Endometrial microvascular endothelial cells (primary cell): ENCODE measurements around the gene MOB2. TPM values are rescaled to one million over a fixed set of nuclear protein-coding genes. Genes with fewer than 3 reads are reported as not detected.

Experiments
- in situ Hi-C: cut with HindIII; loops from 2 replicates; pipeline ENCODE4 v1.10.0; 2017; ENCODE audit warnings: low sequenced_read_pairs, low pct_unique_long_range_greater_than_20kb; ENCODE audit errors: inconsistent ontology term
- total RNA-seq: library from RNA; depleted of rRNA; stranded (reverse); fragments of >200 nt; gene quantifications from one replicate; pipeline ENCODE4 v1.2.3, GENCODE V29; 2015; ENCODE audit errors: inconsistent ontology term

MOB2 gene
- total RNA-seq, 1 donor from 2014 or later, result 20.7 TPM

DNA sequence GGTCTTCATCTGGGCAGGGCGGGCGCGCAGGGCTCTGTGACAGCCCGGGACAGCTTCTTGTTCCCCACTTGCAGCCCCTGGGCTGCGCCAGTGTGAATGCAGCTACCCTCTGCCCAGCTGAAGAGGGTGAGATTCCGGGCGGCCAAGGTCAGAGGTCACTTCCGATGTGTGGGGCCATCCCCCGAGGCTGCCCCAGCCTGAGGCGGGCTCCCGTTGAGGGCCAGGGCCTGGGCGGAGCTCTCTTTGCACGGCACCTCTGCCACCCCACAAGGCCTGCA is 23.9 kb downstream of the MOB2 start:
- in situ Hi-C loops, result no loop called here

DNA sequence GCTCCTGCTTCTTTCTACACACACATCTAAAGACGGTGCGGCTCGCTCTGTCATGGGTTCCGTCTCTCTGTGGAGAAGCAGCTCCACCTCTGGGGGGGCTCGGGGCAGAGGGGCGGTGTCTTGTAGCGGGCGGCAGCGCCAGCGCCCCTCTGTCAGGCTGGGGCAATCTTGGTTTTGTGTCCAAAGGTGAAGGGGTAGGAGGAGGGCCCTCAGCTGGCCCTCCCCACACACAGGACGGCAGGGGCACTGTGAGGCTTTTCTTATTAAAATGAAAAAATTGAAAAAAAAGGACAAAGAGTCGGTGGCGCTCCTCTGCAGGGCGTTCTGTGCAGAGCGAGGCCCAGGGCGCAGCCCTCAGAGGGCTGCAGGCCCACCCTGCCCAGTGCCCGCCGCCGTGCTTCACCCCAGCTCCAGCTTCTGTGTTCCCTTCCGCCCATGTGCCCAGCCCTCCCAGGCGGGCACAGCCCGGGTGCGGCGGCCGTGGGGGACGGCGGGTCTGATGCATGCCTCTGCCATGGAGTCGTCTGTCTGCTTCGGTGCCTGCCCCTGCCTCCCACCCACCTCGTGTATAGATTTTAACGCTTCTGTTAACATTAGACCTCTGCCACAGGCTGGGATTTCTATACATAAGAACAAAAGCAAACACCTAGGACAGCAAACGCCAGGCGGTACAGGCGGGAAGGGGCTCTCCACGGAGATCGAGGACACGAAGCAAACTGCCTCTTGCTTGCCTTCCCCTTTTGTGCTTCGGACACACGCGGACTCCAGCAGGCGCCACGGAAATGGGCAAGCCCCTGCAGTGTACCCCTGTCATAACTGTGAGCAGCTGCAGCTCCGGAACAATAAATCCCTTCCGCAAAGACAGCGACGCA is 24.5 kb downstream of the MOB2 start:
- in situ Hi-C loops, result no loop called here

DNA sequence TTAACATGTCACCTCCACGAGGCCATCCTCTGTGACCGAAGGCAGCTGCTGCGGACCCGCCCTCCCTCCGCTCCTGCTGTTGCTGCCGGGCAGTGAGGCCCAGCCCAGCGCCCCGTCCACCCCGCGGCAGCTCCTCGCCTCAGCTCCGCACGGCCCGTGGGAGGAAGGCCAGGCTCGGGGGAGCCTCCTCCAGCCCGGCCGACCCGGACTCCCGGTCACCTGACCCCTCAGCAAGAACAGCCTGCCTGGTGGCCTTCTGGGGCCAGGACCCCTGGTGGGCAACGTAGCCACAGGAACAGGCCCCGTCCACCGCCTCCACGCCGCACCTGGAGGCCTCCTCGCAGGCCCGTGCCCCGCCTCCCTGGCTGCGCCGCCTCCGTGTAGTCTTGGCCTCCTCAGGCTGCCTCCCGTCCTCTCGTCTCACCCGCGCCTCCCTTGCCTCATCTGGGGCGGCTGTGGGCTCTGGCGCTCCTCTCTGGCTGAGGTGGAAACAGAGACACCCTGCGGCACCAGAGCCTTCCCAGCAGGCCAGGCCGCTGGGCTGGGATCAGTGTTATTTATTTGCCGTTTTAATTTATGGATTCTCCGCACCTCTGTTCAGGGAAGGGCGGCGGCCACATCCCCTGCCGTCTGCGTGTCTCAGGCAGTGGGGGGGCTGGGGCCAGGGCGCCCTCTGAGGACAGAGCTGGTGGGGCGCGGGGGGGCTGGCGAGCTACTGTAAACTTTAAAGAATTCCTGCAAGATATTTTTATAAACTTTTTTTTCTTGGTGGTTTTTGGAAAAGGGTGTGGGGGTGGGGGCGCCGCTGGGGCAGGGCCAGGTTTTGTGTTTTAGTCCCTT is 25.4 kb downstream of the MOB2 start:
- in situ Hi-C loops, result no loop called here

DNA sequence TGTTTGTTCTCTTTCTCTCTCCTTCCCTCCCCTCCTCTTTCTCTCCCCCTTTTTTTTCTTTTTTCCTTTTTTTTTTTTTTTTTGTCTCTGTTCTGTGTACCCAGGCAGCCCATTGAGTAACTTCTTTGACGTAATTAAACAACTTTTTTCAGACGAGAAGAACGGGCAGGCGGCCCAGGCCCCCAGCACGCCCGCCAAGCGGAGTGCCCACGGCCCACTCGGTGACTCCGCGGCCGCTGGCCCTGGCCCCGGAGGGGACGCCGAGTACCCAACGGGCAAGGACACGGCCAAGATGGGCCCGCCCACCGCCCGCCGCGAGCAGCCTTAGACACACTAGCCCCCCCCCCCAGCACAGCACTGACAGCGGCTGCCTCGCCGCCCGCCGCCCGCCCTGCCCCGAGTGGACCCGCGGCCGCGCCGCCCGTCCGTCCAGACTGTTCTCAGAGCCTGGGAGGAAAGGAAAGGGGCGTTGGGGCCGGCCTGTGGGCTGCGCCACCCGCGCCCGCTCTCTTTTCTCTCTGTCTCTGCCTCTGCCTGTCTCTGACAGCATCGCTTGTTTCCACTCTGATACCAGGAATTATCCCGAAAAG is 26.1 kb downstream of the MOB2 start:
- in situ Hi-C loops, result no loop called here

DNA sequence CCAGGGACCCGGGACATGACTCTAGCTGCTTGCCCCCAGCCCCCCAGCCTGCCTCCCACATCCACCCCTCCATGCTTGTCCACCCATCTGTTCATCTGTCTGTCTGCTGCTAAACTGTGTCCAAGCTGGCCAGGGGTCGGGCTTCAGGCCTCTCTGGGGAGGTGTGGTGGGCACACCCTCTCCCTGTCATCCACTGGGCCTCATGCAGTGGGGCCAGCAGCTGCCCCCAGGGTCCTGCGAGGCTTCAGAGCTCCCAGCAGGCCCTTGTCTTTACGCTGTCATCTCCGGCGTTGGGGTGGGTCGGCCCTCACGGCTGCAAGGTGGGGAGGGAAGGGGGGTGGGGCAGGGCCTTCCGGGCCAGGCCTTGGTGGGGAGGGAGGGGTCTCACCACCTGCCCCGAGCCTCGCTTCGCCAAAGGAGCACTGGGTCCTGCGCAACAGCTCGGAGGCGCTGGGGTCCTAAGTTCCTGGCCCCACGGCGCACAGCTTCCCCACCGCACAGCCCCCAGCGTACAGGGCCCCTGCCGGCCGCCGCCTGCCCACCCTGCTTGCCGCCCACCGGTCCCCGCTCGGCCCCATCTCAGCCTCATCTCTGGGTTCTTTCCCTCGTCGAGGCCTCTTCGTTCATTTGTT is 26.7 kb downstream of the MOB2 start:
- in situ Hi-C loops, result no loop called here

DNA sequence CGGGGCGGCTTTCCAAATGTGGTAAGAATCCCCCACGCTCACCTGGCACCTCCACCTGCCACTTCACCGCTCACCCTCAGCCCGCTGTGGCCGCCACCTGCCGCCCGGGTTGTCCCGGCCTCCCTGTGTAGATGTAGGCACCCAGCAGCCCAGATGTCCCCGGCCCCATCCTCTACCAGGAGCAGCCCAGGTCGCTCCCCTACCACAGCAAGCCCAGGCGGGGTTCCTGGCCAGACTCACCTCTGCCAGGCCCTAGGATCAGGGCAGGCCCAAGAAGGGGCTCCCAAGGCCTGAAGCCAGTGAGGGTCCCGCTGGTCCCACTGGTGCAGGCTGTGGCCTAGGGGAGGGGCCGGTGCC is 27.4 kb downstream of the MOB2 start:
- in situ Hi-C loops, result no loop called here

DNA sequence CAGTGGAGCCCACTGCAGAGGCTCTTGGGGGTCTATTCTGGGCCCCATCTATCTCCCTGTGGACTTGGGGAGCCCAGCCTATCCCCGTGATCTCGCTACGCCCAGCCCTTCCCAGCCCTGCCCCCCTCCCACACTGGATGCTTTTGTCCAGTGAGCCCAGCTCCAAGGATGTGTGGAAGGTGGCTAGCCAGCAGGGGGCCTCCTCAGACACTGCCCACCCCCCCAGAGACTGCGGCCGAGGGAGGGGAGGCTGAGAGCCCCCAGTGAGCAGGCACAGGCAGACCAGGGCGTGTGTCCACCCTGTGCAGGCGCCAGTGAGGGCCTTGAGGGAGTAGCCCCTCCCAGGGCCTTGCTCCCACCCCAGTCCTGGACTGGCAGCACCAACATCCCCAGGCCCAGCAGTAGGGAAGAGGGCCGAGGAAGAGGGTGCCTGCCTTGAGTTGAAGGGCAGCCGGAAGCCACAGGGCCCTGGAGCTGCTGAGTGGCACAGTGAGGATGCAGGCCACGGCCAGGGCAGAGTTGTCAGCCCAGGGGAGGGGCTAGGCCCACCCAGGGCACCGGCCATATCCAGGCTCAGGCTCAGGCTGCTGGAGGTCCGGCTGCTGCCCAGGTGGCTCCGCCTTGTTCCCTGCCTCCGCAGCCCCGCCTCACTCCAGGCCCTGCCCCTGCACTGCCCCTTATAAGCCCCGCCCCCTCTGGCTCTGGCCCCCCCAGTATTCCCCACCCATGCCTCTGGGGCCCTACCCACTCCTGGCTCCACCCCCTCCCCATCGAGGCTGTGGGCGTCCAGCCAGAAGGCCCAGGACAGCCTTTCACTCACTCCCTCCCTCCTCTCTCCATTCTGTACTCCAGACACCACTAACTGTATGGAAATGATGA is 28.0 kb downstream of the MOB2 start:
- in situ Hi-C loops, result no loop called here

- in situ Hi-C loops, result no loop called here
Observed at GRCh38 chr11:1457856-1458255, 28.7 kb downstream of the MOB2 start.

DNA sequence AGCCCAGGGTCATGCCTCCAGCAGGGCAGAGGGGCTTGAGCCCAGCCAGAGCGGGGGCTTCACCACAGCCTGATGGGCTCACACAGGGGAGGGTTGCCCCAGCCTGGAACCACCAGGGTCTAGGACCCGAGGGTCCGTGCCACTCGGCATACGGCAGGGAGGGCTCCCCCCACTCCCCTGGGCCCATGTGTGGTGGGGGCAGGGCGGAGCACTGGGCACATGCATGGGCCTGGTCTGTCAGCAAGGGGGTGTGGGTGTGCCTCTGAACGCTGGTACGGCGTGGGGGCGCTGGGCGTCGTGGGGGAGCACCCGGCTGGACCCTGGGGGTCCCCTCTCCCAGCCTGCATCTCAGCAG is 29.3 kb downstream of the MOB2 start:
- in situ Hi-C loops, result no loop called here

GRCh38 chr11:1456596-1457325 is 29.8 kb downstream of the MOB2 start:
- in situ Hi-C loops, result no loop called here

GRCh38 chr11:1456176-1456575 is 30.4 kb downstream of the MOB2 start:
- in situ Hi-C loops, result no loop called here

GRCh38 chr11:1455763-1456060 is 30.9 kb downstream of the MOB2 start:
- in situ Hi-C loops, result no loop called here

- in situ Hi-C loops, result no loop called here
Observed at GRCh38 chr11:1455032-1455762, 31.4 kb downstream of the MOB2 start.

DNA sequence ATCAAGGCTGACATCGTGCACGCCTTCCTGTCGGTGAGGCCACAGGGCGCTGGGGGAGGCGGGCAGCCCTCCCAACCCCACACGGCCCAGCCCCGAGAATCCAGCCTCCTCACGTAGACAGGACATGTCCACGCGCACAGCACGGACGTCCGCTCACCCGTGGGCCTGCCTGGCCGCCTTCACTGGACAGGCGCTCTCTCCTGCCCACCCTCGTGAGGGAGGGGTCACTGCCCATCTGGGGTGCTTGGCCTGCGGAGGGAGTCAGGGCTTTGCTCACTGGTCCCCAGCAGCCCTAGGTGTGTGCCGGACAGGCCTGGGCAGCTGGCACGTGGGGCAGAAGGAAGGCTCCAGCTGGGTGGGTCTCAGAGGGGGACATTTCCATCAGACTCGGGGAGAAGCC is 32.0 kb downstream of the MOB2 start:
- in situ Hi-C loops, result no loop called here

GRCh38 chr11:1453611-1454034 is 33.0 kb downstream of the MOB2 start:
- in situ Hi-C loops, result no loop called here

DNA sequence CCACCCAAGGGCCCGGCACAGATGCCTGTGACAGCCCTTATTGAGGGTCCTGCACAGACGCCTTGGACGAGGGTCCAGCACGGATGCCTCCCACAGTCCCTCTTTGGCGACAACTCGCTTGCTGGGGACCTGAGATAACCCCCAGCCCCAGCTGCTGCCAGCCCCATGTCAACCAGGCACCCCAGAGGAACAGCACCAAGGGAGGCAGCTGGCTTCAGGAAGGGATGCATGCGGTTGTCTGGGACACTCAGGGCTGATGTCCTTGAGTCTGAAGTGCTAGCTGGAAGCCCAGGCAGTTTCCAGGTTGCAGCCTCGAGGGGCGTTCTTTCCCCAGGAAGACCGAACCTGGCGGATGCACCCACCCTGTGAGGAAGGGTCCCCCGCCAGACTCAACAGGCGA is 33.8 kb downstream of the MOB2 start:
- in situ Hi-C loops, result no loop called here

DNA sequence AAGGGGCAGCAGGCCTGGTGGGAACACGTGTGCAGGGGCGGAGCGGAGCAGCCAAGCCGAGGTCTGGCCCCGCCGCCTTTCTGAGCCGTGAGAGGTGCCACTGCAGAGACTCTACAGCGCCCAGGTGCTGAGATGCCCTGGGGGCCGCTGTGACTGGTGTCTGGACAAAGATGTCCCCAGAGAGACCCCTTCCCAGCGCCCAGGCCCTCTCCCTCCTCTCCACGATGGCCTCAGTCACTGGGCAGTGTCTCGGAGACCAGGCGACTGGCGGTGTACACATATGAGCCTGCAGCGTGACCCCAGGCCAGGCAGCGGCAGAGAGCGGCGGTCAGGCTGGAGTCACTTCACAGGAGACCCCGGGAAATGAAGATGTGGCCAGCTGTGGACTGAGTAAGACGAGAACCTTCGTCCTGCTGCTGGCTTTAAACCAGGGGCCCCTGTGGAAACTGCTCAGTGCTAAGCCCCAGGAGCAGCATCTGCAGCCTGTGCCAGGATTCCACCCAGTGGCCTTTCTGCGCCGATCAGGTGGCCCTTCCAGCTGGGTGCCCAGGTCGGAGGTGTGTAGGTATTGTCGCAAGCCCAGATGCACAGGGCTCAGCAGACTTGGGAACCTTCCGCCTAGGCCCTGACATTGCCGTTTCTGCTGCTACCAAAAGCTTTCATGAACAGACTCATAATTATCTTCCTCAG is 34.7 kb downstream of the MOB2 start:
- in situ Hi-C loops, result no loop called here
